GF-D8 (cell line): ENCODE results near the gene C2CD5.

Experiments
- DNase-seq: peaks from one replicate; lab custom pipeline; 2025; lab: John Stamatoyannopoulos, UW

C2CD5 gene

GRCh38 chr12:22415342-22416309, 128.7 kb downstream of the C2CD5 start:
- no peak for DNase-seq

GRCh38 chr12:22414742-22415141, 129.6 kb downstream of the C2CD5 start:
- no peak for DNase-seq

- DNase-seq: no peak
These were observed 130.8 kb downstream of the C2CD5 start for GRCh38 chr12:22413592-22413991.

- no peak for DNase-seq
These were observed 131.8 kb downstream of the C2CD5 start for GRCh38 chr12:22412581-22412980.

GRCh38 chr12:22410486-22410885, 133.9 kb downstream of the C2CD5 start:
- no peak for DNase-seq

- no peak for DNase-seq
These were observed 134.8 kb downstream of the C2CD5 start for GRCh38 chr12:22409377-22410164.

GRCh38 chr12:22408610-22409376, 135.5 kb downstream of the C2CD5 start:
- DNase-seq: no peak

GRCh38 chr12:22407397-22407796, 136.9 kb downstream of the C2CD5 start:
- DNase-seq: no peak

GRCh38 chr12:22406627-22407026, 137.7 kb downstream of the C2CD5 start:
- no peak for DNase-seq

GRCh38 chr12:22399464-22400180, 144.7 kb downstream of the C2CD5 start:
- DNase-seq: no peak
